T-cell (primary cell): Measurements from ENCODE around the gene WDR70. TPM values are rescaled to one million over a fixed set of nuclear protein-coding genes. Genes with fewer than 3 reads are reported as not detected.

Experiments
- ATAC-seq, 4 experiments: fragments of 200-7000 bp in 3 of 4; fragments of 150-1000 bp in 1 of 4; cut with Tn5 transposase; replicated peaks in 1 of 4; 1 replicate in 3 of 4; 2 replicates in 1 of 4; pipeline ENCODE4 v1.10.0; 2021; ENCODE audit warnings: moderate library complexity in 3 of 4, mild to moderate bottlenecking in 2 of 4, moderate number of reproducible peaks in 1 of 4
- CTCF ChIA-PET, 2 donors: fragments of 300-600 bp; sonication (Branson Sonifier 250); formaldehyde crosslinking; loops; one replicate each; lab custom pipeline; 2022; ENCODE audit warnings: antibody characterized with exemption in 2 of 2; lab: Charles Lee
- POLR2A ChIA-PET, 2 donors: fragments of 300-600 bp; sonication (Branson Sonifier 250); formaldehyde crosslinking; loops; one replicate each; lab custom pipeline; 2022; ENCODE audit warnings: antibody characterized with exemption in 2 of 2; lab: Charles Lee
- DNase-seq, 35 experiments: peaks; one replicate each; pipeline versions ENCODE4 v3.0.0 to v3.0.0-alpha.2; 2013 to 2023
- H3K27ac ChIP-seq: one replicate; pipeline ENCODE4 v1.5.1; 2013; ENCODE audit warnings: low read length
- H3K27me3 ChIP-seq, 2 experiments: replicated peaks in 1 of 2; 1 replicate in 1 of 2; 2 replicates in 1 of 2; pipeline versions ENCODE4 v1.6.1 to v1.7.0; 2013; ENCODE audit warnings: low read length in 1 of 2, mixed read lengths in 1 of 2; ENCODE audit not compliant: control insufficient read depth in 2 of 2, insufficient read depth in 2 of 2; ENCODE audit errors: extremely low read depth in 1 of 2
- H3K36me3 ChIP-seq, 2 donors: 1 replicate in 1 of 2; 2 replicates in 1 of 2; pipeline versions ENCODE4 v1.6.1 to v1.7.0; 2013; ENCODE audit warnings: low read length in 1 of 2; ENCODE audit not compliant: control insufficient read depth in 2 of 2, insufficient read depth in 1 of 2; ENCODE audit errors: extremely low read depth in 1 of 2
- H3K4me1 ChIP-seq, 2 experiments: 1 replicate in 1 of 2; 2 replicates in 1 of 2; pipeline versions ENCODE4 v1.6.1 to v1.7.0; 2013; ENCODE audit warnings: low read length in 2 of 2, mixed read lengths in 1 of 2; ENCODE audit not compliant: insufficient read depth in 2 of 2, control insufficient read depth in 1 of 2; ENCODE audit errors: extremely low read depth in 1 of 2
- H3K4me3 ChIP-seq, 2 donors: 1 replicate in 1 of 2; 2 replicates in 1 of 2; pipeline versions ENCODE4 v1.5.1 to v1.7.0; 2013; ENCODE audit warnings: mild to moderate bottlenecking in 2 of 2, low read length in 1 of 2, moderate library complexity in 1 of 2; ENCODE audit not compliant: control insufficient read depth in 1 of 2; ENCODE audit errors: extremely low read depth in 1 of 2
- H3K9me3 ChIP-seq: 2 replicates; pipeline ENCODE4 v1.7.0; 2013
- H3K27ac Mint-ChIP-seq, 2 donors: one replicate each; pipeline ENCODE4 v1.8.0; 2020 to 2021; ENCODE audit warnings: mild to moderate bottlenecking in 2 of 2, mixed read lengths in 2 of 2
- H3K27me3 Mint-ChIP-seq, 2 donors: one replicate each; pipeline ENCODE4 v1.8.0; 2021 to 2022; ENCODE audit warnings: mixed read lengths in 2 of 2
- H3K36me3 Mint-ChIP-seq: one replicate; pipeline ENCODE4 v1.8.0; 2021; ENCODE audit warnings: mixed read lengths
- H3K4me1 Mint-ChIP-seq, 3 donors: one replicate each; pipeline ENCODE4 v1.8.0; 2020 to 2022; ENCODE audit warnings: mixed read lengths in 3 of 3, mild to moderate bottlenecking in 1 of 3
- H3K4me3 Mint-ChIP-seq, 3 donors: one replicate each; pipeline ENCODE4 v1.8.0; 2020 to 2022; ENCODE audit warnings: mild to moderate bottlenecking in 3 of 3, mixed read lengths in 3 of 3, moderate library complexity in 3 of 3
- H3K9me3 Mint-ChIP-seq, 3 donors: one replicate each; pipeline ENCODE4 v1.8.0; 2020 to 2022; ENCODE audit warnings: mixed read lengths in 3 of 3
- WGBS: methylation state at CpG from one replicate; pipeline ENCODE4 v1.1.5; 2013; ENCODE audit warnings: missing lambda C conversion rate; ENCODE audit not compliant: insufficient coverage; 5-methylcytosine and 5-hydroxymethylcytosine counted together
- total RNA-seq, 35 experiments: library from RNA in 6 of 35; stranded (reverse) in 6 of 35; fragments of 120-200 nt in 1 of 35; gene quantifications; one replicate each; pipeline versions ENCODE4 v1.2.1 to v1.2.4 and lab custom pipeline; 2013 to 2026

The WDR70 gene
- total RNA-seq, 5 donors from 2014 or later (not counting 1 experiment from before 2014, with no cell fraction given) = 30.1 to 44.6 (median 37.5) TPM

- WGBS = 97% methylated on average over 8 of the region's 8 CpGs
- no peak for ATAC-seq
Observed at GRCh38 chr5:37724395-37725125, 345.4 kb downstream of the WDR70 start.

GRCh38 chr5:37725185-37725584 lies 346.1 kb downstream of the WDR70 start:
- no peak overlapping the region for H3K4me3 ChIP-seq
- no peaks in the 10 kb centered on the region for H3K27me3 ChIP-seq
- H3K4me1 ChIP-seq = no peaks in the 10 kb centered on the region
- H3K36me3 ChIP-seq = peaks cover 0 to 34% of the 10 kb centered on the region in 2 donors
- H3K4me1 Mint-ChIP-seq = peaks cover 0 to 27% (median 20%) of the 10 kb centered on the region in 3 donors
- ATAC-seq = no peak
- no peaks in the 10 kb centered on the region for H3K9me3 Mint-ChIP-seq
- no peak overlapping the region for H3K4me3 Mint-ChIP-seq
- no peaks in the 10 kb centered on the region for H3K27me3 Mint-ChIP-seq
- H3K27ac ChIP-seq = no peak overlapping the region
- H3K9me3 ChIP-seq = no peaks in the 10 kb centered on the region
- peaks cover 72% of the 10 kb centered on the region for H3K36me3 Mint-ChIP-seq
- no peak for DNase-seq
- WGBS = no CpG with 5 or more reads among the region's 2 CpGs
- no peak overlapping the region for H3K27ac Mint-ChIP-seq
- ChIA-PET CTCF (no interaction called here), POLR2A (no interaction called here)

More at GRCh38 chr5:37724395-37725125, 345.4 kb downstream of the WDR70 start:
- no peaks in the 10 kb centered on the region for H3K27me3 ChIP-seq
- Mint-ChIP-seq H3K4me3 (no peak overlapping the region), H3K9me3 (no peaks in the 10 kb centered on the region), H3K36me3 (peaks cover 72% of the 10 kb centered on the region), H3K27me3 (no peaks in the 10 kb centered on the region), H3K4me1 (peaks cover 0 to 27% (median 21%) of the 10 kb centered on the region in 3 donors), H3K27ac (no peak overlapping the region)
- no peaks in the 10 kb centered on the region for H3K4me1 ChIP-seq
- no peak overlapping the region for H3K4me3 ChIP-seq
- H3K36me3 ChIP-seq = peaks cover 0 to 34% of the 10 kb centered on the region in 2 donors
- DNase-seq = no peak
- ChIA-PET CTCF (no interaction called here), POLR2A (no interaction called here)
- no peaks in the 10 kb centered on the region for H3K9me3 ChIP-seq
- H3K27ac ChIP-seq = no peak overlapping the region

GRCh38 chr5:37727238-37727637 lies 348.1 kb downstream of the WDR70 start:
- Histone ChIP-seq H3K4me3 (no peak overlapping the region), H3K36me3 (peaks cover 5 to 37% of the 10 kb centered on the region in 2 donors), H3K4me1 (no peaks in the 10 kb centered on the region), H3K27ac (no peak overlapping the region), H3K9me3 (no peaks in the 10 kb centered on the region), H3K27me3 (no peaks in the 10 kb centered on the region)
- Mint-ChIP-seq H3K27ac (no peak overlapping the region), H3K36me3 (peaks cover 71% of the 10 kb centered on the region), H3K4me3 (no peak overlapping the region), H3K9me3 (no peaks in the 10 kb centered on the region), H3K27me3 (no peaks in the 10 kb centered on the region), H3K4me1 (peaks cover 0 to 8% (median 7%) of the 10 kb centered on the region in 3 donors)
- ATAC-seq (no peak), DNase-seq (no peak)
- POLR2A ChIA-PET = interaction anchor here in 1 of 2 donors (0.6 kb wide), 1 partner anchor 311 kb away, joined by 3 read pairs; no protein-coding TSS in a partner anchor
- CTCF ChIA-PET = no interaction called here
- no CpG with 5 or more reads among the region's 3 CpGs for WGBS

GRCh38 chr5:37730896-37731455 lies 351.9 kb downstream of the WDR70 start:
- Histone ChIP-seq H3K27ac (no peak overlapping the region), H3K9me3 (no peaks in the 10 kb centered on the region), H3K36me3 (peaks cover 5 to 39% of the 10 kb centered on the region in 2 donors), H3K4me3 (no peak overlapping the region), H3K4me1 (no peaks in the 10 kb centered on the region), H3K27me3 (no peaks in the 10 kb centered on the region)
- H3K9me3 Mint-ChIP-seq = no peaks in the 10 kb centered on the region
- H3K27ac Mint-ChIP-seq = no peak overlapping the region
- ATAC-seq (no peak), DNase-seq (no peak)
- WGBS = 100% methylated on average over 1 of the region's 3 CpGs
- peaks cover 66% of the 10 kb centered on the region for H3K36me3 Mint-ChIP-seq
- H3K4me1 Mint-ChIP-seq = peaks cover 0 to 3% (median 3%) of the 10 kb centered on the region in 3 donors
- CTCF ChIA-PET = no interaction called here
- H3K4me3 Mint-ChIP-seq = no peak overlapping the region
- no peaks in the 10 kb centered on the region for H3K27me3 Mint-ChIP-seq
- POLR2A ChIA-PET = no interaction called here

- ATAC-seq (no peak), DNase-seq (no peak)
- Histone ChIP-seq H3K4me3 (no peak overlapping the region), H3K36me3 (peaks cover 5 to 20% of the 10 kb centered on the region in 2 donors), H3K27ac (no peak overlapping the region), H3K4me1 (peaks cover 0 to 3% of the 10 kb centered on the region in 2 experiments), H3K9me3 (no peaks in the 10 kb centered on the region), H3K27me3 (no peaks in the 10 kb centered on the region)
- no CpG with 5 or more reads among the region's 1 CpG for WGBS
- Mint-ChIP-seq H3K27ac (no peak overlapping the region), H3K9me3 (no peaks in the 10 kb centered on the region), H3K4me3 (no peak overlapping the region), H3K4me1 (peaks cover 0 to 20% (median 15%) of the 10 kb centered on the region in 3 donors), H3K36me3 (peaks cover 61% of the 10 kb centered on the region), H3K27me3 (no peaks in the 10 kb centered on the region)
- POLR2A ChIA-PET = no interaction called here
- CTCF ChIA-PET = no interaction called here
Observed at GRCh38 chr5:37734114-37734513, 355.0 kb downstream of the WDR70 start.

GRCh38 chr5:37735649-37736347 lies 356.7 kb downstream of the WDR70 start:
- peaks cover 0 to 3% of the 10 kb centered on the region in 2 experiments for H3K4me1 ChIP-seq
- no peak overlapping the region for H3K4me3 ChIP-seq
- no peak for DNase-seq
- 100% methylated on average over 1 of the region's 4 CpGs for WGBS
- H3K27me3 ChIP-seq = no peaks in the 10 kb centered on the region
- Mint-ChIP-seq H3K4me1 (peaks cover 0 to 20% (median 15%) of the 10 kb centered on the region in 3 donors), H3K27ac (no peak overlapping the region), H3K36me3 (peaks cover 64% of the 10 kb centered on the region), H3K27me3 (no peaks in the 10 kb centered on the region), H3K9me3 (no peaks in the 10 kb centered on the region), H3K4me3 (no peak overlapping the region)
- ChIA-PET CTCF (no interaction called here), POLR2A (no interaction called here)
- no peak overlapping the region for H3K27ac ChIP-seq
- H3K9me3 ChIP-seq = no peaks in the 10 kb centered on the region
- ATAC-seq = no peak
- peaks cover 4 to 14% of the 10 kb centered on the region in 2 donors for H3K36me3 ChIP-seq
